SK-N-MC (cell line): ENCODE measurements around the gene LIM2.

ENCODE experiments used
- EZH2 ChIP-seq: fragments of 200-600 bp; sonication (generic); IDR thresholded peaks from one replicate; pipeline ENCODE4 v1.6.1; 2017; ENCODE audit warnings: antibody characterized with exemption
- FOXP2 ChIP-seq: optimal IDR thresholded peaks from 2 replicates; pipeline ENCODE3; 2011; ENCODE audit warnings: mild to moderate bottlenecking, moderate library complexity; ENCODE audit not compliant: insufficient read depth; ENCODE audit errors: extremely low read length, control extremely low read depth
- POLR2AphosphoS5 ChIP-seq: IDR thresholded peaks from 2 replicates; pipeline ENCODE4 v1.6.1; 2012; ENCODE audit warnings: mild to moderate bottlenecking, low read depth, low read length, borderline replicate concordance

- TF ChIP-seq EZH2 (no peak), POLR2AphosphoS5 (no peak), FOXP2 (no peak)
These were observed 30.9 kb upstream of the LIM2 start for GRCh38 chr19:51418707-51419106.
